SU-DHL-6 (cell line): ENCODE results near the gene ZNF365.

ENCODE experiments used
- H2AFZ ChIP-seq: fragments of 200-600 bp; sonication (generic); 2 replicates; pipeline ENCODE4 v1.6.1; 2014; ENCODE audit warnings: low read depth, mild to moderate bottlenecking, moderate library complexity, mixed read lengths, antibody characterized with exemption, low read length; ENCODE audit not compliant: severe bottlenecking
- H3F3A ChIP-seq: fragments of 200-600 bp; shearing (Covaris generic); 2 replicates; pipeline ENCODE4 v1.6.0; 2016; ENCODE audit warnings: antibody characterized with exemption, mild to moderate bottlenecking; ENCODE audit not compliant: insufficient read depth
- H3K27ac ChIP-seq: fragments of 200-600 bp; sonication (generic); 2 replicates; pipeline ENCODE4 v1.5.1; 2016; ENCODE audit warnings: low read depth, mild to moderate bottlenecking, low read length, moderate library complexity, mixed read lengths
- H3K27me3 ChIP-seq: fragments of 200-600 bp; sonication (generic), shearing (Covaris generic); 2 replicates; pipeline ENCODE4 v1.6.0; 2014; ENCODE audit warnings: mild to moderate bottlenecking, low read length
- H3K36me3 ChIP-seq: fragments of 200-600 bp; sonication (generic); 2 replicates; pipeline ENCODE4 v1.6.1; 2014; ENCODE audit warnings: mild to moderate bottlenecking, low read length, mixed read lengths
- H3K4me2 ChIP-seq: fragments of 300-600, 200-600 bp; shearing (Covaris generic), sonication (generic); 2 replicates; pipeline ENCODE4 v1.6.0; 2014; ENCODE audit warnings: low read length, low read depth, mild to moderate bottlenecking; ENCODE audit not compliant: poor library complexity, severe bottlenecking
- H3K4me3 ChIP-seq: fragments of 200-600 bp; sonication (generic); 2 replicates; pipeline ENCODE4 v1.5.1; 2014; ENCODE audit warnings: antibody characterized with exemption, low read length, mild to moderate bottlenecking, mixed read lengths; ENCODE audit not compliant: insufficient read depth, poor library complexity, severe bottlenecking
- H3K79me2 ChIP-seq: fragments of 200-600 bp; sonication (generic); 2 replicates; pipeline ENCODE4 v1.6.1; 2014; ENCODE audit warnings: mild to moderate bottlenecking, low read length, moderate library complexity; ENCODE audit not compliant: insufficient read depth
- H3K9ac ChIP-seq: fragments of 200-600 bp; sonication (generic); 2 replicates; pipeline ENCODE4 v1.7.0; 2014; ENCODE audit warnings: mild to moderate bottlenecking, low read length
- H3K9me2 ChIP-seq: fragments of 200-600 bp; sonication (generic); replicated peaks from 2 replicates; pipeline ENCODE4 v1.6.1; 2014; ENCODE audit warnings: low read length; ENCODE audit not compliant: insufficient read depth
- H3K9me3 ChIP-seq: fragments of 200-600 bp; sonication (generic); 2 replicates; pipeline ENCODE4 v1.6.1; 2014; ENCODE audit warnings: low read length, mixed read lengths; ENCODE audit not compliant: insufficient read depth
- H4K20me1 ChIP-seq: fragments of 200-600 bp; sonication (generic); 2 replicates; pipeline ENCODE4 v1.6.1; 2014; ENCODE audit warnings: low read depth, mild to moderate bottlenecking, antibody characterized with exemption, low read length, moderate library complexity, mixed read lengths
- EZH2phosphoT487 ChIP-seq: fragments of 200-600 bp; sonication (generic), shearing (Covaris generic); conservative IDR thresholded peaks from 2 replicates; pipeline ENCODE4 v1.6.1; 2018; ENCODE audit warnings: mild to moderate bottlenecking, antibody characterized with exemption, low read length, moderate library complexity, mixed read lengths
- TF ChIP-seq, protein P1 (sequence below): fragments of 200-600 bp; sonication (generic); IDR thresholded peaks from one replicate; pipeline ENCODE4 v1.5.1; 2017; ENCODE audit warnings: antibody characterized with exemption, mild to moderate bottlenecking, low read length, moderate library complexity; ENCODE audit not compliant: insufficient read depth, poor library complexity, severe bottlenecking

The ZNF365 gene

DNA sequence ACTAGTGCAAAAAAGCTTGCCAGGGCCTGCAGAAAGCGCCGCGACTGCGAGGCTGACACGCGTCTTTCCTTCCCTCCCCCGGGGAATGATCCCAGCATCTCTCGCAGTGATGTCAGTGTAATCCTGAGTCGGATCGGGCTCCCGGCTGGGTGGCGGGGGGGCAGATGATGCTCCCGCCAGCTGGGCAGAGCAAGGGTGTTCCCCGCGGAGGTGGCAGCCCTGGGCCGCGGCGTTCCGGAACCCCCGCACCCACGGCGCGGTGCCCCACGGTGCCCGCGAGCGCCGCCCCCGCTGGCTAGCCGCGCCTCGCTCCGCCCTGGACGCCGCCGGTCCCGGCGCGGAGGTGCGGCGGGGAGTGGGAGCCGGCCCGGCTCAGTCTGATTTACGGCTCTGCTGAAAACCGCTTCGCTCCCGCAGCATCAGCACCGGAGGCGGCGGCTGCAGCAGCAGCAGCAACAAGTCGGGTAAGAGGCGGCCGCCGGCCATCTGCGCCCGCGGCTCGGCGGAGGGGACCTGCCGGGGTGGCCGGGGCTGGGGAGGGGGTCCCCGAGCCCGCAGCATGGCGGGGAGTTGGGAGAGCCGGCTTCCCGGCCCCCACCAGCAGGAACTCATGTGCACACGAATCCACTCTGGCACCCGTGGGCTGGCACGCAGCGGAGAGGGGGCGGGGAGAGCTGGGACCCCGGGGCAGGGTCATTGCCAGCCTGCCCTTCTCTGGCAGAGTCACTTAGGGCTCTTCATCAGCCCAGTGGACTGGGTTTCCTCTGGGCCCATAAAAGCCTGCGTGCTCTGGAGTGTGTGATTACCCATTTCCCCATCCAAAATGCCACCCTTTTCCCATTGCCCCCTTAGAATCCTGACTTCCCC is at the start of gene ZNF365:
ZNF365 (plus strand) TSS at position 375 of the 867 bp plus-strand sequence. CDS start 1,825 bp downstream, outside the sequence.
- no peaks in the 10 kb centered on the region for H3F3A ChIP-seq
- no peak within 1 kb of the TSS for H3K9ac ChIP-seq
- no peak within 1 kb of the TSS for H3K27ac ChIP-seq
- H3K9me2 ChIP-seq: no peaks in the 10 kb centered on the region
- H3K4me3 ChIP-seq: no peak within 1 kb of the TSS
- no peaks in the 10 kb centered on the region for H3K36me3 ChIP-seq
- no peaks in the 10 kb centered on the region for H3K27me3 ChIP-seq
- H2AFZ ChIP-seq: no peak within 1 kb of the TSS
- no peaks in the 10 kb centered on the region for H3K9me3 ChIP-seq
- TF ChIP-seq, protein P1, sequence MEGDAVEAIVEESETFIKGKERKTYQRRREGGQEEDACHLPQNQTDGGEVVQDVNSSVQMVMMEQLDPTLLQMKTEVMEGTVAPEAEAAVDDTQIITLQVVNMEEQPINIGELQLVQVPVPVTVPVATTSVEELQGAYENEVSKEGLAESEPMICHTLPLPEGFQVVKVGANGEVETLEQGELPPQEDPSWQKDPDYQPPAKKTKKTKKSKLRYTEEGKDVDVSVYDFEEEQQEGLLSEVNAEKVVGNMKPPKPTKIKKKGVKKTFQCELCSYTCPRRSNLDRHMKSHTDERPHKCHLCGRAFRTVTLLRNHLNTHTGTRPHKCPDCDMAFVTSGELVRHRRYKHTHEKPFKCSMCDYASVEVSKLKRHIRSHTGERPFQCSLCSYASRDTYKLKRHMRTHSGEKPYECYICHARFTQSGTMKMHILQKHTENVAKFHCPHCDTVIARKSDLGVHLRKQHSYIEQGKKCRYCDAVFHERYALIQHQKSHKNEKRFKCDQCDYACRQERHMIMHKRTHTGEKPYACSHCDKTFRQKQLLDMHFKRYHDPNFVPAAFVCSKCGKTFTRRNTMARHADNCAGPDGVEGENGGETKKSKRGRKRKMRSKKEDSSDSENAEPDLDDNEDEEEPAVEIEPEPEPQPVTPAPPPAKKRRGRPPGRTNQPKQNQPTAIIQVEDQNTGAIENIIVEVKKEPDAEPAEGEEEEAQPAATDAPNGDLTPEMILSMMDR: no peak
- 0 out of 2 replicates have a peak, but pooled peaks have one; percentile 26 for TF ChIP-seq EZH2phosphoT487
- peak within 1 kb of the TSS; percentile 10 for H3K4me2 ChIP-seq
- H3K79me2 ChIP-seq: no peaks in the 10 kb centered on the region
- H4K20me1 ChIP-seq: no peaks in the 10 kb centered on the region

- Histone ChIP-seq H4K20me1 (no peaks in the 10 kb centered on the region), H3K27ac (no peak overlapping the region), H3K9ac (no peak overlapping the region), H3K9me3 (no peaks in the 10 kb centered on the region), H3K4me2 (no peak overlapping the region), H3K36me3 (no peaks in the 10 kb centered on the region), H3K4me3 (no peak overlapping the region), H3K79me2 (no peaks in the 10 kb centered on the region), H3K27me3 (no peaks in the 10 kb centered on the region), H3F3A (no peaks in the 10 kb centered on the region), H3K9me2 (no peaks in the 10 kb centered on the region), H2AFZ (no peak overlapping the region)
- TF ChIP-seq, protein P1: no peak
- no peak for TF ChIP-seq EZH2phosphoT487
Observed at GRCh38 chr10:62326176-62326575, 48.0 kb upstream of the ZNF365 start.

GRCh38 chr10:62327885-62328284 is 46.3 kb upstream of the ZNF365 start:
- Histone ChIP-seq H3K27me3 (no peaks in the 10 kb centered on the region), H4K20me1 (no peaks in the 10 kb centered on the region), H3K36me3 (no peaks in the 10 kb centered on the region), H3K4me3 (no peak overlapping the region), H3K9ac (no peak overlapping the region), H3K9me3 (no peaks in the 10 kb centered on the region), H2AFZ (no peak overlapping the region), H3K79me2 (no peaks in the 10 kb centered on the region), H3K4me2 (no peak overlapping the region), H3F3A (no peaks in the 10 kb centered on the region), H3K9me2 (no peaks in the 10 kb centered on the region), H3K27ac (no peak overlapping the region)
- TF ChIP-seq, protein P1: no peak
- no peak for TF ChIP-seq EZH2phosphoT487
